H9 (cell line): Measurements from ENCODE around the gene FARP1. TPM values are rescaled to one million over a fixed set of nuclear protein-coding genes. Genes with fewer than 3 reads are reported as not detected.

ENCODE experiments used
- DNase-seq: peaks from one replicate; pipeline ENCODE4 v3.0.0-alpha.2; 2017
- H2AFZ ChIP-seq: one replicate; pipeline ENCODE4 v1.6.1; 2013; ENCODE audit warnings: mild to moderate bottlenecking, low read length, control low read depth, moderate library complexity
- H2AK5ac ChIP-seq: 2 replicates; pipeline ENCODE4 v1.6.1; 2013; ENCODE audit warnings: low read length, control low read depth, mixed read lengths; ENCODE audit not compliant: insufficient read length
- H2BK120ac ChIP-seq: one replicate; pipeline ENCODE4 v1.6.1; 2013; ENCODE audit warnings: low read depth, mild to moderate bottlenecking, low read length, control low read depth, inconsistent platforms; ENCODE audit not compliant: poor library complexity, severe bottlenecking
- H2BK12ac ChIP-seq: 2 replicates; pipeline ENCODE4 v1.6.1; 2013; ENCODE audit warnings: low read length, control low read depth, mixed read lengths, low read depth; ENCODE audit not compliant: insufficient read length
- H2BK15ac ChIP-seq: 2 replicates; pipeline ENCODE4 v1.6.1; 2013; ENCODE audit warnings: low read depth, low read length, control low read depth
- H2BK20ac ChIP-seq: one replicate; pipeline ENCODE4 v1.6.1; 2013; ENCODE audit warnings: low read depth, mild to moderate bottlenecking, low read length, control low read depth, inconsistent platforms; ENCODE audit not compliant: poor library complexity, severe bottlenecking
- H2BK5ac ChIP-seq: 2 replicates; pipeline ENCODE4 v1.6.1; 2013; ENCODE audit warnings: low read length, control low read depth, mixed read lengths; ENCODE audit not compliant: insufficient read length
- H3K14ac ChIP-seq: 2 replicates; pipeline ENCODE4 v1.6.1; 2013; ENCODE audit warnings: low read length, control low read depth; ENCODE audit not compliant: insufficient read depth
- H3K18ac ChIP-seq: 2 replicates; pipeline ENCODE4 v1.6.1; 2013; ENCODE audit warnings: low read depth, mild to moderate bottlenecking, mixed read lengths, low read length, control low read depth; ENCODE audit not compliant: insufficient read length
- H3K23ac ChIP-seq: 2 replicates; pipeline ENCODE4 v1.6.1; 2013; ENCODE audit warnings: low read length, control low read depth, mixed read lengths, low read depth; ENCODE audit not compliant: insufficient read length
- H3K23me2 ChIP-seq: 2 replicates; pipeline ENCODE4 v1.6.1; 2013; ENCODE audit warnings: low read depth, mild to moderate bottlenecking, mixed read lengths, low read length, control low read depth; ENCODE audit not compliant: insufficient read length, poor library complexity, severe bottlenecking
- H3K27ac ChIP-seq: 2 replicates; pipeline ENCODE4 v1.5.1; 2013; ENCODE audit warnings: low read length, control low read depth, mixed read lengths, low read depth; ENCODE audit not compliant: insufficient read length
- H3K27me3 ChIP-seq: 2 replicates; pipeline ENCODE4 v1.6.1; 2013; ENCODE audit warnings: low read length, control low read depth, inconsistent platforms; ENCODE audit not compliant: insufficient read depth
- H3K4ac ChIP-seq: 2 replicates; pipeline ENCODE4 v1.6.1; 2013; ENCODE audit warnings: low read depth, mild to moderate bottlenecking, control low read depth, inconsistent platforms, low read length, moderate library complexity
- H3K4me1 ChIP-seq: 2 replicates; pipeline ENCODE4 v1.6.1; 2013; ENCODE audit warnings: low read length, control low read depth, inconsistent platforms; ENCODE audit not compliant: insufficient read depth
- H3K4me2 ChIP-seq: 2 replicates; pipeline ENCODE4 v1.6.1; 2013; ENCODE audit warnings: low read length, control low read depth, mixed read lengths; ENCODE audit not compliant: insufficient read length, insufficient read depth
- H3K56ac ChIP-seq: 2 replicates; pipeline ENCODE4 v1.6.1; 2013; ENCODE audit warnings: low read depth, mild to moderate bottlenecking, mixed read lengths, low read length, control low read depth; ENCODE audit not compliant: insufficient read length
- H3K79me1 ChIP-seq: 2 replicates; pipeline ENCODE4 v1.6.1; 2013; ENCODE audit warnings: low read depth, mild to moderate bottlenecking, moderate library complexity, low read length, control low read depth, inconsistent platforms; ENCODE audit not compliant: insufficient read depth, poor library complexity, severe bottlenecking
- H3K79me2 ChIP-seq: 2 replicates; pipeline ENCODE4 v1.6.1; 2013; ENCODE audit warnings: low read length, control low read depth, inconsistent platforms; ENCODE audit not compliant: insufficient read depth
- H3K9ac ChIP-seq: 2 replicates; pipeline ENCODE4 v1.6.1; 2013; ENCODE audit warnings: low read length, control low read depth, mixed read lengths; ENCODE audit not compliant: insufficient read length; ENCODE audit errors: extremely low read depth
- H3K9me3 ChIP-seq: one replicate; pipeline ENCODE4 v1.6.1; 2013; ENCODE audit warnings: low read depth, low read length, inconsistent platforms; ENCODE audit not compliant: control insufficient read depth
- H3T11ph ChIP-seq: one replicate; pipeline ENCODE4 v1.6.1; 2013; ENCODE audit warnings: mild to moderate bottlenecking, low read length, control low read depth, inconsistent platforms
- H4K20me1 ChIP-seq: one replicate; pipeline ENCODE4 v1.6.1; 2013; ENCODE audit not compliant: control insufficient read depth, insufficient read length, insufficient read depth
- H4K5ac ChIP-seq: 2 replicates; pipeline ENCODE4 v1.6.1; 2013; ENCODE audit warnings: low read depth, mild to moderate bottlenecking, mixed read lengths, low read length, control low read depth; ENCODE audit not compliant: insufficient read length
- H4K8ac ChIP-seq: replicated peaks from 2 replicates; pipeline ENCODE4 v1.6.1; 2013; ENCODE audit warnings: low read length, control low read depth, mixed read lengths, low read depth; ENCODE audit not compliant: insufficient read length
- H4K91ac ChIP-seq: 2 replicates; pipeline ENCODE4 v1.6.1; 2013; ENCODE audit warnings: low read depth, mild to moderate bottlenecking, moderate library complexity, mixed read lengths, low read length, control low read depth; ENCODE audit not compliant: insufficient read length
- H3K27ac Mint-ChIP-seq, 3 experiments: 2 replicates in 2 of 3; 3 replicates in 1 of 3; pipeline ENCODE4 v1.8.0; 2020 to 2021; ENCODE audit warnings: mixed read lengths in 3 of 3, mild to moderate bottlenecking in 1 of 3, moderate library complexity in 1 of 3
- H3K27me3 Mint-ChIP-seq: 2 replicates; pipeline ENCODE4 v1.8.0; 2021; ENCODE audit warnings: low read depth, mild to moderate bottlenecking, moderate library complexity, mixed read lengths
- H3K36me3 Mint-ChIP-seq, 3 experiments: 2 replicates in 2 of 3; 3 replicates in 1 of 3; pipeline ENCODE4 v1.8.0; 2020 to 2021; ENCODE audit warnings: low read depth in 3 of 3, mixed read lengths in 3 of 3; ENCODE audit not compliant: insufficient read depth in 1 of 3
- H3K4me1 Mint-ChIP-seq, 2 experiments: 2 replicates each; pipeline ENCODE4 v1.8.0; 2020; ENCODE audit warnings: mixed read lengths in 2 of 2
- H3K4me3 Mint-ChIP-seq, 2 experiments: 2 replicates in 1 of 2; 3 replicates in 1 of 2; pipeline ENCODE4 v1.8.0; 2020 to 2021; ENCODE audit warnings: mild to moderate bottlenecking in 2 of 2, mixed read lengths in 2 of 2, moderate library complexity in 1 of 2
- H3K9me3 Mint-ChIP-seq, 2 experiments: 2 replicates in 1 of 2; 3 replicates in 1 of 2; pipeline ENCODE4 v1.8.0; 2020; ENCODE audit warnings: mild to moderate bottlenecking in 2 of 2, mixed read lengths in 2 of 2, moderate library complexity in 1 of 2
- CTCF ChIP-seq: fragments of 200-600 bp; sonication (generic); conservative IDR thresholded peaks from 3 replicates; pipeline ENCODE4 v1.8.0; 2021; ENCODE audit warnings: antibody characterized with exemption, mild to moderate bottlenecking
- WGBS: extraction: QIAGEN DNeasy Blood & Tissue Kit; methylation state at CpG from one replicate; pipeline ENCODE4 v1.1.7; 2013; ENCODE audit warnings: missing lambda C conversion rate, low lambda C conversion rate, mixed read lengths; ENCODE audit not compliant: insufficient read length; ENCODE audit errors: extremely low coverage; 5-methylcytosine and 5-hydroxymethylcytosine counted together
- total RNA-seq: library from RNA; stranded (reverse); gene quantifications from 2 replicates; pipeline ENCODE4 v1.2.1, GENCODE V29; 2021

The FARP1 gene
- total RNA-seq, 1 experiment from 2014 or later: 95.9 TPM

GRCh38 chr13:98374750-98375149 lies 231.9 kb downstream of the FARP1 start:
- Mint-ChIP-seq H3K9me3 (peaks cover 6 to 16% of the 10 kb centered on the region in 2 experiments; a peak in 4 of 5 replicates), H3K4me3 (no peak overlapping the region), H3K36me3 (peaks cover 20 to 40% (median 36%) of the 10 kb centered on the region in 3 experiments), H3K4me1 (peaks cover 31% of the 10 kb centered on the region in 2 experiments), H3K27ac (no peak overlapping the region; a peak in 1 of 7 replicates), H3K27me3 (no peaks in the 10 kb centered on the region)
- no peak for TF ChIP-seq CTCF
- Histone ChIP-seq H3T11ph (no peak overlapping the region), H4K5ac (no peak overlapping the region), H2AK5ac (no peak overlapping the region), H3K23me2 (no peaks in the 10 kb centered on the region), H3K79me2 (no peaks in the 10 kb centered on the region), H2BK20ac (no peak overlapping the region), H3K79me1 (no peaks in the 10 kb centered on the region), H4K8ac (no peak overlapping the region), H3K27ac (no peak overlapping the region), H3K4me1 (peaks cover 4% of the 10 kb centered on the region), H3K14ac (no peak overlapping the region), H3K9me3 (no peaks in the 10 kb centered on the region), H2AFZ (no peak overlapping the region), H3K18ac (no peak overlapping the region), H2BK5ac (no peak overlapping the region), H3K23ac (no peak overlapping the region), H2BK120ac (no peak overlapping the region), H3K56ac (no peak overlapping the region), H3K9ac (no peak overlapping the region), H4K20me1 (no peaks in the 10 kb centered on the region), H2BK12ac (no peak overlapping the region), H3K4me2 (no peak overlapping the region), H3K27me3 (no peaks in the 10 kb centered on the region), H2BK15ac (no peak overlapping the region), H4K91ac (no peak overlapping the region), H3K4ac (no peak overlapping the region)
- DNase-seq: no peak
- WGBS: no CpG with 5 or more reads among the region's 1 CpG
